WTC11 (cell line): ENCODE data around the gene PNPLA8. TPM values are rescaled to one million over a fixed set of nuclear protein-coding genes. Genes with fewer than 3 reads are reported as not detected.

Experiments
- ATAC-seq: fragments of 200-7000 bp; cut with Tn5 transposase; 2 replicates; pipeline ENCODE4 v1.10.0; 2021; ENCODE audit warnings: mild to moderate bottlenecking, moderate library complexity
- CTCF ChIA-PET: fragments of 300-600 bp; sonication (Branson Sonifier 250); formaldehyde crosslinking; loops from one replicate; lab custom pipeline; 2021; ENCODE audit warnings: antibody characterized with exemption; lab: Charles Lee
- POLR2A ChIA-PET: fragments of 350-600 bp; sonication (Branson Sonifier 250); formaldehyde crosslinking; loops from one replicate; lab custom pipeline; 2021; ENCODE audit warnings: antibody characterized with exemption; lab: Charles Lee
- DNase-seq: peaks from one replicate; pipeline ENCODE4 v3.0.0; 2021; ENCODE audit warnings: low spot score
- H3K27ac Mint-ChIP-seq: 2 replicates; pipeline ENCODE4 v1.8.0; 2021; ENCODE audit warnings: mixed read lengths
- H3K27me3 Mint-ChIP-seq: 2 replicates; pipeline ENCODE4 v1.8.0; 2021; ENCODE audit warnings: low read depth, mild to moderate bottlenecking, moderate library complexity, mixed read lengths
- H3K36me3 Mint-ChIP-seq: 2 replicates; pipeline ENCODE4 v1.8.0; 2021; ENCODE audit warnings: mixed read lengths
- H3K4me1 Mint-ChIP-seq: 2 replicates; pipeline ENCODE4 v1.8.0; 2022; ENCODE audit warnings: mixed read lengths
- H3K4me3 Mint-ChIP-seq: 2 replicates; pipeline ENCODE4 v1.8.0; 2021; ENCODE audit warnings: mild to moderate bottlenecking, moderate library complexity, mixed read lengths
- H3K9me3 Mint-ChIP-seq: 2 replicates; pipeline ENCODE4 v1.8.0; 2021; ENCODE audit warnings: mixed read lengths
- ATF1 ChIP-seq: sonication (generic); formaldehyde crosslinking; IDR thresholded peaks from 2 replicates; pipeline ENCODE4 v1.8.1; 2023; ENCODE audit warnings: mild to moderate bottlenecking, moderate library complexity, missing genetic modification reagents
- CBFB ChIP-seq: sonication (generic); formaldehyde crosslinking; IDR thresholded peaks from 2 replicates; pipeline ENCODE4 v1.8.1; 2022; ENCODE audit warnings: mild to moderate bottlenecking, low read depth, missing genetic modification reagents
- ETV6 ChIP-seq: sonication (generic); formaldehyde crosslinking; IDR thresholded peaks from 2 replicates; pipeline ENCODE4 v1.8.1; 2022; ENCODE audit warnings: mild to moderate bottlenecking, missing genetic modification reagents
- FOXP1 ChIP-seq: sonication (generic); formaldehyde crosslinking; IDR thresholded peaks from 2 replicates; pipeline ENCODE4 v1.8.0; 2022; ENCODE audit warnings: missing genetic modification reagents, mild to moderate bottlenecking, moderate library complexity, borderline replicate concordance
- SMAD4 ChIP-seq: sonication (generic); formaldehyde crosslinking; IDR thresholded peaks from 2 replicates; pipeline ENCODE4 v1.8.0; 2022; ENCODE audit warnings: mild to moderate bottlenecking, missing genetic modification reagents
- SOX15 ChIP-seq: fragments of 250-450 bp; sonication (Bioruptor Pico); IDR thresholded peaks from 2 replicates; pipeline ENCODE4 v1.9.0; 2021; ENCODE audit warnings: mild to moderate bottlenecking
- ZNF232 ChIP-seq: sonication (generic); formaldehyde crosslinking; IDR thresholded peaks from 2 replicates; pipeline ENCODE4 v1.8.0; 2022; ENCODE audit warnings: mild to moderate bottlenecking, missing genetic modification reagents
- total RNA-seq: library from RNA; stranded (reverse); gene quantifications from 3 replicates; pipeline ENCODE4 v1.2.3, GENCODE V29; 2021
- TF ChIP-seq, protein P1 (sequence below): sonication (generic); formaldehyde crosslinking; conservative IDR thresholded peaks from 2 replicates; pipeline ENCODE4 v1.8.1; 2022; ENCODE audit warnings: mild to moderate bottlenecking, missing genetic modification reagents
- TF ChIP-seq, protein P2 (sequence below): sonication (generic); formaldehyde crosslinking; IDR thresholded peaks from 2 replicates; pipeline ENCODE4 v1.8.1; 2022; ENCODE audit warnings: low read depth, missing genetic modification reagents, borderline replicate concordance
- TF ChIP-seq, protein P3 (sequence below): sonication (generic); formaldehyde crosslinking; IDR thresholded peaks from 2 replicates; pipeline ENCODE4 v1.8.1; 2023; ENCODE audit warnings: mild to moderate bottlenecking, moderate library complexity, missing genetic modification reagents
- TF ChIP-seq, protein P4 (sequence below): sonication (generic); formaldehyde crosslinking; IDR thresholded peaks from 2 replicates; pipeline ENCODE4 v1.8.0; 2022; ENCODE audit warnings: missing genetic modification reagents
- TF ChIP-seq, protein P5 (sequence below): fragments of 250-450 bp; sonication (Bioruptor Pico); IDR thresholded peaks from 2 replicates; pipeline ENCODE4 v1.8.0; 2021; ENCODE audit warnings: mild to moderate bottlenecking
- TF ChIP-seq, protein P6 (sequence below): fragments of 250-450 bp; sonication (Bioruptor Pico); IDR thresholded peaks from 2 replicates; pipeline ENCODE4 v1.9.0; 2021; ENCODE audit warnings: mild to moderate bottlenecking

Gene PNPLA8
- total RNA-seq, 1 experiment from 2014 or later = 12.4 TPM

DNA sequence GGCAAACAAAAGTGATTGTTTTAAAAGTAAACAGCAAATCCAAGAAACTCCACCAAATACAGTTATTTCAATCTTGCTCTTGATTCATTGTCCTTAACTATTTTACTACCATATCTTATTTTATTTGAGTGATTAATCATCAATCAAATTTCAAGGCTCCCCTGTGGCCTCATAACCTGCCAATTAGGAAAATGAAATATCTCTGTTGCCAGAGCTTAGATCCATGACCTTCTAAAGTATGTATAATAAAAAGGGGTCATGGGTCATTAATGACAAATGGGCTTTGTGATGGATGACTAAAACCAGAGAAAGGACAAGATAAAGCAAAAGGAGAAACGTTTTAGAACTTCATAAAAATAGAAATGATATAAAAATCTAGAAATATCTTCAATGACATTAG, 98.2 kb downstream of the PNPLA8 start:
- Mint-ChIP-seq H3K27me3 (no peaks in the 10 kb centered on the region), H3K36me3 (no peaks in the 10 kb centered on the region)

More for the DNA sequence above, 98.2 kb downstream of the PNPLA8 start:
- Mint-ChIP-seq H3K4me1 (no peaks in the 10 kb centered on the region), H3K4me3 (no peak overlapping the region), H3K27ac (no peak overlapping the region), H3K9me3 (no peaks in the 10 kb centered on the region)
- POLR2A ChIA-PET = no interaction called here
- ATAC-seq (no peak), DNase-seq (no peak)
- TF ChIP-seq, protein P1, sequence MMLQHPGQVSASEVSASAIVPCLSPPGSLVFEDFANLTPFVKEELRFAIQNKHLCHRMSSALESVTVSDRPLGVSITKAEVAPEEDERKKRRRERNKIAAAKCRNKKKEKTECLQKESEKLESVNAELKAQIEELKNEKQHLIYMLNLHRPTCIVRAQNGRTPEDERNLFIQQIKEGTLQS (CRISPR knock-in tag) = no peak
- TF ChIP-seq ETV6 (CRISPR knock-in tag) (no peak), SMAD4 (CRISPR knock-in tag) (no peak), FOXP1 (no peak), CBFB (CRISPR knock-in tag) (no peak), ATF1 (CRISPR knock-in tag) (no peak), ZNF232 (CRISPR knock-in tag) (no peak), SOX15 (CRISPR knock-in tag) (no peak)
- TF ChIP-seq, protein P2, sequence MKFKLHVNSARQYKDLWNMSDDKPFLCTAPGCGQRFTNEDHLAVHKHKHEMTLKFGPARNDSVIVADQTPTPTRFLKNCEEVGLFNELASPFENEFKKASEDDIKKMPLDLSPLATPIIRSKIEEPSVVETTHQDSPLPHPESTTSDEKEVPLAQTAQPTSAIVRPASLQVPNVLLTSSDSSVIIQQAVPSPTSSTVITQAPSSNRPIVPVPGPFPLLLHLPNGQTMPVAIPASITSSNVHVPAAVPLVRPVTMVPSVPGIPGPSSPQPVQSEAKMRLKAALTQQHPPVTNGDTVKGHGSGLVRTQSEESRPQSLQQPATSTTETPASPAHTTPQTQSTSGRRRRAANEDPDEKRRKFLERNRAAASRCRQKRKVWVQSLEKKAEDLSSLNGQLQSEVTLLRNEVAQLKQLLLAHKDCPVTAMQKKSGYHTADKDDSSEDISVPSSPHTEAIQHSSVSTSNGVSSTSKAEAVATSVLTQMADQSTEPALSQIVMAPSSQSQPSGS = no peak
- TF ChIP-seq, protein P3, sequence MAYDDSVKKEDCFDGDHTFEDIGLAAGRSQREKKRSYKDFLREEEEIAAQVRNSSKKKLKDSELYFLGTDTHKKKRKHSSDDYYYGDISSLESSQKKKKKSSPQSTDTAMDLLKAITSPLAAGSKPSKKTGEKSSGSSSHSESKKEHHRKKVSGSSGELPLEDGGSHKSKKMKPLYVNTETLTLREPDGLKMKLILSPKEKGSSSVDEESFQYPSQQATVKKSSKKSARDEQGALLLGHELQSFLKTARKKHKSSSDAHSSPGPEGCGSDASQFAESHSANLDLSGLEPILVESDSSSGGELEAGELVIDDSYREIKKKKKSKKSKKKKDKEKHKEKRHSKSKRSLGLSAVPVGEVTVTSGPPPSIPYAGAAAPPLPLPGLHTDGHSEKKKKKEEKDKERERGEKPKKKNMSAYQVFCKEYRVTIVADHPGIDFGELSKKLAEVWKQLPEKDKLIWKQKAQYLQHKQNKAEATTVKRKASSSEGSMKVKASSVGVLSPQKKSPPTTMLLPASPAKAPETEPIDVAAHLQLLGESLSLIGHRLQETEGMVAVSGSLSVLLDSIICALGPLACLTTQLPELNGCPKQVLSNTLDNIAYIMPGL = no peak
- TF ChIP-seq, protein P4, sequence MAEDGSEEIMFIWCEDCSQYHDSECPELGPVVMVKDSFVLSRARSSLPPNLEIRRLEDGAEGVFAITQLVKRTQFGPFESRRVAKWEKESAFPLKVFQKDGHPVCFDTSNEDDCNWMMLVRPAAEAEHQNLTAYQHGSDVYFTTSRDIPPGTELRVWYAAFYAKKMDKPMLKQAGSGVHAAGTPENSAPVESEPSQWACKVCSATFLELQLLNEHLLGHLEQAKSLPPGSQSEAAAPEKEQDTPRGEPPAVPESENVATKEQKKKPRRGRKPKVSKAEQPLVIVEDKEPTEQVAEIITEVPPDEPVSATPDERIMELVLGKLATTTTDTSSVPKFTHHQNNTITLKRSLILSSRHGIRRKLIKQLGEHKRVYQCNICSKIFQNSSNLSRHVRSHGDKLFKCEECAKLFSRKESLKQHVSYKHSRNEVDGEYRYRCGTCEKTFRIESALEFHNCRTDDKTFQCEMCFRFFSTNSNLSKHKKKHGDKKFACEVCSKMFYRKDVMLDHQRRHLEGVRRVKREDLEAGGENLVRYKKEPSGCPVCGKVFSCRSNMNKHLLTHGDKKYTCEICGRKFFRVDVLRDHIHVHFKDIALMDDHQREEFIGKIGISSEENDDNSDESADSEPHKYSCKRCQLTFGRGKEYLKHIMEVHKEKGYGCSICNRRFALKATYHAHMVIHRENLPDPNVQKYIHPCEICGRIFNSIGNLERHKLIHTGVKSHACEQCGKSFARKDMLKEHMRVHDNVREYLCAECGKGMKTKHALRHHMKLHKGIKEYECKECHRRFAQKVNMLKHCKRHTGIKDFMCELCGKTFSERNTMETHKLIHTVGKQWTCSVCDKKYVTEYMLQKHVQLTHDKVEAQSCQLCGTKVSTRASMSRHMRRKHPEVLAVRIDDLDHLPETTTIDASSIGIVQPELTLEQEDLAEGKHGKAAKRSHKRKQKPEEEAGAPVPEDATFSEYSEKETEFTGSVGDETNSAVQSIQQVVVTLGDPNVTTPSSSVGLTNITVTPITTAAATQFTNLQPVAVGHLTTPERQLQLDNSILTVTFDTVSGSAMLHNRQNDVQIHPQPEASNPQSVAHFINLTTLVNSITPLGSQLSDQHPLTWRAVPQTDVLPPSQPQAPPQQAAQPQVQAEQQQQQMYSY = no peak
- TF ChIP-seq, protein P5, sequence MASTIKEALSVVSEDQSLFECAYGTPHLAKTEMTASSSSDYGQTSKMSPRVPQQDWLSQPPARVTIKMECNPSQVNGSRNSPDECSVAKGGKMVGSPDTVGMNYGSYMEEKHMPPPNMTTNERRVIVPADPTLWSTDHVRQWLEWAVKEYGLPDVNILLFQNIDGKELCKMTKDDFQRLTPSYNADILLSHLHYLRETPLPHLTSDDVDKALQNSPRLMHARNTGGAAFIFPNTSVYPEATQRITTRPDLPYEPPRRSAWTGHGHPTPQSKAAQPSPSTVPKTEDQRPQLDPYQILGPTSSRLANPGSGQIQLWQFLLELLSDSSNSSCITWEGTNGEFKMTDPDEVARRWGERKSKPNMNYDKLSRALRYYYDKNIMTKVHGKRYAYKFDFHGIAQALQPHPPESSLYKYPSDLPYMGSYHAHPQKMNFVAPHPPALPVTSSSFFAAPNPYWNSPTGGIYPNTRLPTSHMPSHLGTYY (CRISPR knock-in tag) = no peak
- TF ChIP-seq, protein P6, sequence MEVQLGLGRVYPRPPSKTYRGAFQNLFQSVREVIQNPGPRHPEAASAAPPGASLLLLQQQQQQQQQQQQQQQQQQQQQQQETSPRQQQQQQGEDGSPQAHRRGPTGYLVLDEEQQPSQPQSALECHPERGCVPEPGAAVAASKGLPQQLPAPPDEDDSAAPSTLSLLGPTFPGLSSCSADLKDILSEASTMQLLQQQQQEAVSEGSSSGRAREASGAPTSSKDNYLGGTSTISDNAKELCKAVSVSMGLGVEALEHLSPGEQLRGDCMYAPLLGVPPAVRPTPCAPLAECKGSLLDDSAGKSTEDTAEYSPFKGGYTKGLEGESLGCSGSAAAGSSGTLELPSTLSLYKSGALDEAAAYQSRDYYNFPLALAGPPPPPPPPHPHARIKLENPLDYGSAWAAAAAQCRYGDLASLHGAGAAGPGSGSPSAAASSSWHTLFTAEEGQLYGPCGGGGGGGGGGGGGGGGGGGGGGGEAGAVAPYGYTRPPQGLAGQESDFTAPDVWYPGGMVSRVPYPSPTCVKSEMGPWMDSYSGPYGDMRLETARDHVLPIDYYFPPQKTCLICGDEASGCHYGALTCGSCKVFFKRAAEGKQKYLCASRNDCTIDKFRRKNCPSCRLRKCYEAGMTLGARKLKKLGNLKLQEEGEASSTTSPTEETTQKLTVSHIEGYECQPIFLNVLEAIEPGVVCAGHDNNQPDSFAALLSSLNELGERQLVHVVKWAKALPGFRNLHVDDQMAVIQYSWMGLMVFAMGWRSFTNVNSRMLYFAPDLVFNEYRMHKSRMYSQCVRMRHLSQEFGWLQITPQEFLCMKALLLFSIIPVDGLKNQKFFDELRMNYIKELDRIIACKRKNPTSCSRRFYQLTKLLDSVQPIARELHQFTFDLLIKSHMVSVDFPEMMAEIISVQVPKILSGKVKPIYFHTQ (CRISPR knock-in tag) = no peak
- CTCF ChIA-PET = no interaction called here
